ENCODE results near the gene SDK2.
"Not testable (repeated sequence)": the region's sequence is repeated elsewhere in the genome, so short reads cannot be mapped to it uniquely, and the experiment has no call there.

The SDK2 gene

DNA sequence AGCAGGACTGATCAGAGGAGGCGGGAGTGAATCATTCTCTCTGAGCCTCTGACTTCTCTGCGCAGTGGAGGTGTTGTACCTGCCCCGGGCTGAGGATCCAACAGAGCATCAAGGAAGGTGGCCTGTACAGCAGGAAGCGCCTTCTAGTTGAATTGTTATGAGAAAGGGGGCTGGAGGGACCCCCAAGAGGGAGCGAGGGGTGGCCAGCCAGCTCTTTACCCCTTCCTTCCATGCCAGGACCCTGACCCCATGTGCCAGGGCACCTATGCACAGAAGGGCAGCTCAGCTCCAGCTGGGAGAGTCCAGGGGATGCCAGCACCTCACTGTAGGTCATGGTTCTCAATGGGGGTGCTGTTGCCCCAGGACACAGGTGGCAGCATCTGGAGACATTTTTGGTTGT is 149.3 kb downstream of the SDK2 start:
- in situ Hi-C loops (cut with HindIII; ENCODE audit: low sequenced_read_pairs) = no loop called here

DNA sequence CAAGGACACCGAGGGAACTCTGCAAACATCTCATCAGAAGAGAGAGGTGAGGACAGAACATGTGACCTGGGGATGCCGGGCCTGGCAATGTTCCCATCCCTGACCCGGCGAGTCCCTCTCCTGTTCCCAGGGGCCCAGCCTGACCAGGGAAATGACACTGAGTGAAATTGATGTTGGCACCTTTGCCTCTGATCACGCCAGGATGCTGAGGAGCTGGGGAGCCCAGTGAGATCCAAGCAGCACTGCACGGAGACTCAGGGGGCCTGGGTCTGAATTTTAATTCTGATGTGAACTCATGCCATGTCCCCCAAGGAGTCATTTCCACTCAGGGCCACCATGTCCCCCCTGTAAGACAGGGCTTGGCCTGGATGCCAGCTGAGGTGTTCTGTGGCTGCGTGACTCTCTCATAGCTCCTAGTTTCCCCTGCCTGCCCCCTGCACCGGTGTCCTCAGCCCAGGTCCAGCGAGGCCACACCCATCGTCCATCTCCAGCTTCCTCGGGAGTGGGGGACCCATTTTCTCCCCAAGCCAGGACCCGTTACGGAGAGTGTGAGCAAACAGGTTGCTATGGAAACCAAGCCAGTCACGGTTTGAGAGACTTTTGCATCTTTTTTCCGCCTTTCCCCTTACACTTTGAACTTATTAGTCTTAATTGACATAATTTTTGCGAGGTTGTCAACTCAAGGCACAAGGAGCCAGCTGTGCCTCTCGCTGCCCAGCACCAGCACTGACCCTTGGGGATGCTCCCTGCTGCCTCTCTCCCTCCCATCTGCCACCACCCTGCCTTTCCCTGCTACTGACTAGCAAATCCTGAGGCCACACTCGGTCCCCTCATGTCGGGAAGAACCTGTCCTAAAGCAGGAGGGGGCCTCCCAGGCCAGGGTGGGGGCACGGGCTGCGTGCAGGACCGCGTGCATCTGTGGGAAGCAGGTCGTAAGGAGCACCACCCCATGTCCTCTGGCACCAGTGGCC is 150.0 kb downstream of the SDK2 start:
- in situ Hi-C loops (cut with HindIII; ENCODE audit: low sequenced_read_pairs) = no loop called here

DNA sequence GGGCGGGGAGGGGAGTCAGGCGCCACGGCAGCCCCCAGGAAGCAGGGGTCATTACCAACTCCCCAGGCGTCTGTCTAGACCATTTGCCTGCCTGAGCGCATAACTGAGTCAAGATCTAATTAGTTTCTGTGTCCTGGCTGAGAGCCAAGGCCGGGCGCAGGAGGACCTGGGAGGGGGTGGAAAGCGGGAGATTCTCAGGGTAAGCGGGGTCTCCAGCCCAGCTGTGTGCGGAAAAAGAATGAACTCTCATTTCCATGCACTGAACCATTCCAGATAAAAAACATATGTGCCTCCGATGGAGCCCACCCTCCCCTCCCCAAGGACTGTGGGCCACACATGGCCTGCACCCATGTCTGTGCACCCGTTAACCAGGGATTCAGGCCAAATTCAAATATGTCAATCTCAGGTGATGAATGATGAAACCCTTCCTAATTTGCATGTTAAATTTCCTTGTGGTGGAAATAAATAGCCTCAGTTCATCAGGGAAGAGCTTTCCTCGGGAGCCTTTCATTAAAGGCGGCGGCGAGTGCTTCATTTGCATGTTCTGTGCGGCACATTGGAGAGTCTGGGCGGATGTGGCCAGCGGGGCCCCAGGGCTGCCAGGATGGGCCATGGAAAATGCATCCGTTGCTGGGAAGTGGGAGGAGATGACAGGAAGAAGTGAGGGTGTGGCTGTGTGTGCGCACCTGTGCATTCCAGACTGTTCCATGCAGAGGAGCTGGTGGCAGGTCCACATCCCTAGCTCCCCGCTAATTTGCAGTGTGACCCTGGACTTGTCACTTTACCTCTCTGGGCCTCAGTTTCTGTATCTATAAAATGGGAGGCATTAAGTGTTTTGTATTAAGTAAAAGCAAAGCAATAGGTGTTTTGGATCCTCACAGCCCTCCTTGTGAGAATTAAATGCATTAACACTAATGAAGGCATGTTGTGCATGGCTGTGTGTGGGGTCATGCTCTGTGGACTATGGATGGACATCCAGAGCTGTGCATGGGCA is 151.1 kb downstream of the SDK2 start:
- in situ Hi-C loops (cut with HindIII; ENCODE audit: low sequenced_read_pairs) = no loop called here

DNA sequence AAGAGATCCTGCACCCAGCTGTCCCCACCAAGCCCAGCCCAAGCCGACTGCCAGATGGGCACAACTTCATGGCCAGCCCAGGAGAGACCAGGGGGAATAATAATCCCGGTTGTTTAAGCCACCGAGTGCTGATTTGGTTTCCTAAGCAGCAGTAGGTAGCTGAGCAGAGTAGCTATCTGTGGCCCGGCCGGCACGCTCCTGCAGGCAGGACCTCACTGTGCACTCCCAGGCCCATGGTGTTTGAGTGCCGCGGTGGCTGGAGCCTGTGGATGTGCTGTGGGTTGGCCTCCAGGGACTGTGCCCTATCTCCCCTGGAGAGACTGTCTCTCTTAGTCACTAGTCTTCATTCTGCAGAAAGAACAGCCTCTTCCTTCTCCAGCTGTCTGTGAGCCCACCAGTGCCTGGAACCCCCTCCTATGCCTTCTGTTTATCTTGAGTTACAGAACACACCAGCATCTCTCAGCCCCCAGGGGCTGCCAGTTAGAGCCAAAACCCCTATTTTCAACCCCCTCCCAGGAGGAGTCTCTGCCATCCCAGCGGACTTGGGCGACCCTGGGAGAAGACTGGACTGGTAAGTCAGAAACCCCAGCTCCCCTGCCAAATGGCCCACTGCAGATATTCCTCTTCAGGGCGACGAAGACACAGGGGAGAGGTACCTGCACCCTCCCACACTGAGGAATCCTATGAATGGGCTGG is 152.0 kb downstream of the SDK2 start:
- in situ Hi-C loops (cut with HindIII; ENCODE audit: low sequenced_read_pairs) = no loop called here

DNA sequence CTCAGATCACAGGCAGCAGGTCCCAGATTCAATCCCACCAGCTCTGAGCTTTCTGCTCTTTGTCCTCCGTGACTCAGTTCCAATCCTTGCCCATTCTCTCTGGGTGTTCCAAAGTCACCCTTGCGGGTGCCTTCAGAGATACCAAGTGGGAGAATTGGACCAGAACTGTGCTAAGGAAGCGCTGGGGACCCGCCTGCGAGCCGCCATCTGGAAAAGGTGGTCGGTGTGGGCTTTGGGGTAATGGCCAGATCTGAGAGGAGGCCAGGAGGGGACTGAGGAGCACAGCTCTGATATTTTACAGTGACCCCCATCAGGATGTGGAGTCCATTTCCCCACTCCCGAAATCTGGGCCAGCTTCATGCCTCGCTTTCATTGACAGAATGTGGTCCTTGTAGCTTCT is 152.6 kb downstream of the SDK2 start:
- in situ Hi-C loops (cut with HindIII; ENCODE audit: low sequenced_read_pairs) = no loop called here

DNA sequence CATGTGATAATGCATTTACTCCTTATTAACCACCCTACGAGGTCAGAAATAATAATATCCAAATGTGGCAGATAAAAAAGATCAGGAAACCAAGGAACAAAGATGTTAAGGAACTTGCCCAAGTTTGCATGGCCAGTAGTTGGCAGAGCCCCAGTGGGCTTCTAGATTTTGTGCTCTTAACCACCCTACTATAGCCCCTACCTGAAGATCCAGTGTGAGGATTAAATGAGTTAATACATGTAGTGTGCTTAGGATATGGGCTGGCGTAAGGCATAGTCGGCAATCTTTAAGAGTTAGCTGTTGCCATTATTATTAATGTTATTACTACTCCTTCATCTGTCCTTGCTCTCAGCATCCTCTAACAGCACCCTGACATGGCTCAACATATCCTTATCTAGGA is 153.4 kb downstream of the SDK2 start:
- in situ Hi-C loops (cut with HindIII; ENCODE audit: low sequenced_read_pairs) = no loop called here

DNA sequence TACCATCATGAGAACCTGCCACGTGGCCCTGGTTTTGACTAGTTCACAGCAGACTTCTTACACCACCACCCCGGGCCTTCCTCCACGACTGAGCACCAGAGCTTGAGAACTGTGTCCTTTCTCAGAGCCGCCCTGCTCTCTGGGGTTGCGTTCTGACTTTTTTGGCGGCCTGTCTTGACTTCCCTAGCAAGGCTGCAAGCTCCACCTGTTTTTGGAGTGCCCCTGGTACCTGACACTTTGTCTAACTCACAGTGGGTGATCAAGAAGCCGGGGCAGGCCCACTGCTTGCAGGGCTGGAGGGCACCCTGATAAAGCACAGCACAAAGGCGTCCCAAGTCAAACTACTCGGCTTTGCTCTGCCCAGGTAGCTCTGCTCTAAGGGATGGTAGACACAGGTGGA is 154.3 kb downstream of the SDK2 start:
- in situ Hi-C loops (cut with HindIII; ENCODE audit: low sequenced_read_pairs) = no loop called here

DNA sequence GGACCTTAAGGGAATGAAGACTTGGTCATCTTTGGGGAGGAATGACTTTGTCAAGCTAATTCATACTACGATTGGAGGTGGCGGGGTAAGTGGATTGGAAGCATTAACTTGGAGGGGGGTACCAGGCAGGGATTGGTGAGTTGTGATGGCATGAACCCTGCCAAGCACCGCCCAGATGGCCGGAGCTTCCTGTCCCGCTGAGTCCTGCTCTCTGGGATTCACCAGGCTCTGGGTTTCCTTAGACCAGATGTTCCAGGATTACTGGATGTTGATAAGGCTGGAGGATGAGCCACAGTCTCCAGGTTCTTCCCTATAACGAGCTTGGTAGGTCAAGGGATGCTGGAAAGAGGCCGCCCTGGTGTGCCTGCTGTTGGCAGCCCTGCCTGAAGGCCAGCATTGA is 154.9 kb downstream of the SDK2 start:
- in situ Hi-C loops (cut with HindIII; ENCODE audit: low sequenced_read_pairs) = no loop called here

DNA sequence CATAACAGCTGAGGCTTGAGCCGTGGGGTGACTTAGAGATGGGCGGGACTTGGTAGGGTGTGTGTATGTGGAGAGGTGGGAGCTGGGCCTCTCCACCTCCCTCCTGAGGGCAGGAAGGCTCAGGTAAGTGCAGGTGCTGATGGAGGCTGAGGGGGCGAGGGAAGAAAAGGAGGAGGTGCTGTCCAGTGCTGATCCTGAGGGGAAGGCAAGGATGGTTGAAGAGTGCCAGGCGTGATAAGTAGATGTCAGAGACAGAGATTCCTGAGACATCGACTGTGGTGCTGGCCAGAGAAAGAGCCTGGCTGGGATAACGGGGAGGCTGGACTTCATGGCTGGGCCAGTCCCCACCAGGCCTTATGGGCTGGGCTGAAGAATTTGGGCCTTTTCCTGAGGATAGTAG is 159.1 kb downstream of the SDK2 start:
- in situ Hi-C loops (cut with HindIII; ENCODE audit: low sequenced_read_pairs) = no loop called here

DNA sequence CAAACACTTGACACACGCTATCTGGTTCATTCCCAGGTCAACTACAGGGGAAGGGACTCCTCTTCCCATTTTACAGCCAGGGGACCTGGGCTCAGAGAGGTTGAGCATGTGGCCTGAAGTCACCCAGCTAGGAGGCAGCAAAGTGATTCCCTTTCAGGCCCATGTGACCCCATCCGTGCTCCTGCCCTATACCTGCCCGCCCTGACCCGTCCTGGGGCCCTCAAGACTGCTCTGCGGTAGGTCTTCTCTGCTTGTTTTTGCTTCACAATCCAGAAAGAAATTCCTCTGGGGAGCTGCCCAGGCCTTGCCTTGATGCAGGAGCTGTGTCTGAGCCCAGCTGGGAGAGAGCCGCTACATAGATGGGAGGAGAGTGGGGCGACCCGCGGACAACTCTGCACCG is 161.4 kb downstream of the SDK2 start:
- in situ Hi-C loops (cut with HindIII; ENCODE audit: low sequenced_read_pairs) = no loop called here

DNA sequence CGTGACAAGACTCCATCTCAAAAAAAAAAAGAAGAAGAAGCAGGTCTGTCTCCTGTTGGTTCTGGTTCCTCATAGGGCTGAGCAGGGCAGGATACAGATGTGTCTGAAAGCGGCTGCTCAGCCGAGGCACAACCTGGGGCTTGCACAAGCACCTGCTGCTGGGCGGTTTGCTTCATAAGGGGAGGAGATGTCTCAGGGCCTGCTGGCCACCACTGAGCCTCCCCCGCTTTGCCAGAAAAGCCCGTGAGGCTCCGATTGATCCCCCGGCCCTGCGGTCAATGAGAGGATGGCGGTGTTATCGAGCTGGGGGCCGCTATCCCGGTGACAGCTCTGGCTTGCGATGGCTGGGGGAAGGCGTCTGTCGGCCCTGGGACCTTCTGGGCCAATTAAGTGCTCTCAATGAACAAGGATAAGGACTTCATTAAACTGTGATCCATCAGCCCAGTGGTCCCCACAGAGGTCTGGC is 162.0 kb downstream of the SDK2 start:
- in situ Hi-C loops (cut with HindIII; ENCODE audit: low sequenced_read_pairs) = no loop called here

DNA sequence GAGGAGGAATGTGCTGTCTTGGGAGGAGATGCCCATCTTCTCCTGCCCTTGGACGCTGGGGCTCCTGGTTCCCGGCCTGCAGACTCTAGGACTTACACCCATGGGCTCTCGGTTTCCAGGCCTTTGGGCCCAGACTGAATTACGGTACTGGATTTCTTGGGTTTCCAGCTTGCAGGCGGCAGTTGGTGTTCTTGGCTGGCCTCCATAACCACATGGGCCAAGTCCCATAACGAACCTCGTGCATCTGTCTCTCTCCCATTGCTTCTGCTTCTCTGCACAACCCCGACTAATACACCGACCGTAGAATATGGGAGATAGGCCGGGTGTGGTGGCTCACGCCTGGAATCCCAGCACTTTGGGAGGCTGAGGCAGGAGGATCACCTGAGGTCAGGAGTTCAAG is 162.6 kb downstream of the SDK2 start:
- in situ Hi-C loops (cut with HindIII; ENCODE audit: low sequenced_read_pairs) = no loop called here

DNA sequence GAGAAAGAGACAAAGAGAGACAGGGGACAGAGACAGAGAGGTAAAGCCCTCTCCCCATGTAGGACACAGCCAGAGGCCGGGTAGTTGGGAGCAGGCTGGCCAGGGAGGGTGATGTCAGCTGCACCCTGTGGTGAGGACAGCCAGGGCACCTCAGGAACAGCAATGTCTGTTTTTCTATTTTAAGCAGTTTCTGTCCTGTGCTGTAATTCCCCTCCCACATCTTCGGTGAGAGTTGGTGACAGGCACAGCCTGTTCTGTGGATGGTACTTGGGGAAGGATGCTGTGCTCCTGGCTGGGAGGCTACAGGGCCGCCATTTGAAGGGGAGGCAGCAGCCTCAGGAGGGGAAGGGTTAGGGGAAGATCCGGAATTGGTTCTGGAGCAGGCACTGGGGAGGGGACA is 163.5 kb downstream of the SDK2 start:
- in situ Hi-C loops (cut with HindIII; ENCODE audit: low sequenced_read_pairs) = no loop called here

DNA sequence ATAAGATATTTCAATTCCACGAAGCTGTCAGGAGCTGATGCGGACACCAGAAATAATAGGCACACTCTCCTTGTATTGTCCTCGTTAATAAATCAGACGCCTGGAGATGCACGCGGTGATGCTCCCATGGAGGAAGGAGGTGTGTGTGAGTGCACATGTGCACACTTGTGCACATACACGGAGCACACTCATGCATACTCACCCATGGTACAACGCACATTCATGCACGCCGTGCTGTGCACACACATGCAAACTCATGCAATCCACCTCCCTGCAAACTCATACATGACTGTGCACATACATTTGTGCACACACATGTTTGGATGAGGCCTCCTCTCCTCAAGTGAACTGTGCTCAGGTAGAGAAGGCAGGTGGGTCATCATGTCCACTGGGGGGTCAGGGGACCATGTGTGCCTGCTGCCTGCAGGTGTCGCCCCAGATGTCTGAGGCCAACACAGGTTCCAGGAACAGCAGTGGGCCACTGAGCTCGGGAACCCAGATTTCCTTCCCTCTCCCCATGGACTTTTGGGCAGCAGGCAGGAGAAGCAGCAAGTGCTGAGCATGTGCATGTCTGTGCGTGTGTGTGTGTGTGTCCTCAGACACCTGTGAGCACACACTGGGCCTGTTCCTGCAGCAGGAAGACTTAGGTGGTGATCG is 165.3 kb downstream of the SDK2 start:
- in situ Hi-C loops (cut with HindIII; ENCODE audit: low sequenced_read_pairs) = no loop called here

DNA sequence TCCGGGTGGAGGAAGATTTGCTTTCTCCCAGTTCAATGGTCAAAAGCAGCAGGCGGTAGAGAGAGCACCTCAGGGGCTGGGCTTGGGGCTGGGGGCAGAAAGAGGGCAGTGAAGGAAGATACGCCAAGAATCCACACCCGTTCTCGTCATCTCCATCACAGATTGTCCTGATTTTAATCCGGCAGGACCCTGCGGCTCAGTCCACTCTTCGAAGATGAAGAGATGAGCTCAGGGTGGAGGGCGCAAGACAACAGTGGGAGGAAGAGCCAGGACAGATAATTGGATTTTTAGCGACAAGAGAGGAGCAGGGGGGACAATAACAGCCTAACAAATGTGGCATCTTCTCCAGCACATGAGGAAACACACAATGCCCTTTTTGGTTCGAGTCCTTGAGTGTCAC is 165.9 kb downstream of the SDK2 start:
- in situ Hi-C loops (cut with HindIII; ENCODE audit: low sequenced_read_pairs) = no loop called here

DNA sequence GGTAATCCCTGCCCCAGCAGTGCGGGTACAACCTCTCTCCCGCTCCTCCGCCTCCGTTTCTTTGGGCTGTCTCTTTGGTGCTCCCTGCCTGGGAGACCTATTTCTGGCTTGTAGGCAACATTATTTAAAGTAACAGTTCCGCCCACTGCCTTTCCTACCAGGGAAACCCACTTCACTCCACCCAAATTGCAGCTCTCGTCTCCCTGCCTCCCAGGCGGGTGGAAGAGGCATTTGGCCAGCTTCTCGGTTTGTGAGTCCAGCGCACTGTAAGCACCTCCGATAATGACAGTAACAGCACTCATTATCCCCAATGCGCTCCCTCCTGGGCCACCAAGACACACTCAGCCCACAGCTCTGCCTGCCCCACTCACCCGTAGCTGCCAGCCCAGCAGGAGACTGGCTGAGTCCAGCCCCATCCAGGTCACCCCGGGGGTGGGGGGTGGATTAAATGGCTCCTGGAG is 167.3 kb downstream of the SDK2 start:
- in situ Hi-C loops (cut with HindIII; ENCODE audit: low sequenced_read_pairs) = no loop called here

DNA sequence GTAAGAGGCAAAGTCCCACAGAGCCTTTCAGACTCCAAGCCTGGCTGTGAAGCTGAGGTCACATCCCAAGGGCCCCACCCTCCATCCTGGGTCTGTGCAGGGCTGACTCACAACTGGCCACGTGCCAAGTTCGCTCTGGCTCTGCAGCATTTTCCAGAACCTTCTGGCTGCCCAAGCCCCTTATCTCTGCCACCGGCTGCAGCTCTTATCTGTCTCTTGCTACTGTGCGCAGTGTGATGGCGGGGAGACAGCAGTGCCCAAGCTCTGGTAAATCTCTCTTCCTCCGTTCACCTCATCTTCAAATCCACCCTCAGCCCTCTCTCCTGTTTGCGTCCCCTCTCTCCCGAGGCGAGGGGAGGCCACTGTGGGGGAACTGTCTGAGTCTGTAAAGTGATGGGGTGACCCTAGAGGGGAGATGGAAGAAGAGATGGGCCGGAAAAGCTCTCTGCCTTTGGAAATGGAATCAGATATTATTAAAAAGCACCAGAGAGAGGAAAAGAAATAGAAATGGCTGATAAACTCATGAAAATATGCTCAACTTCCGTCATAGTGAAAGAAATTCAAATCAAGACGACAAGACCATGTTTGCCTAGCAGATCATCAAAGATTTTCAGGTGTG is 169.8 kb downstream of the SDK2 start:
- in situ Hi-C loops (cut with HindIII; ENCODE audit: low sequenced_read_pairs) = no loop called here

DNA sequence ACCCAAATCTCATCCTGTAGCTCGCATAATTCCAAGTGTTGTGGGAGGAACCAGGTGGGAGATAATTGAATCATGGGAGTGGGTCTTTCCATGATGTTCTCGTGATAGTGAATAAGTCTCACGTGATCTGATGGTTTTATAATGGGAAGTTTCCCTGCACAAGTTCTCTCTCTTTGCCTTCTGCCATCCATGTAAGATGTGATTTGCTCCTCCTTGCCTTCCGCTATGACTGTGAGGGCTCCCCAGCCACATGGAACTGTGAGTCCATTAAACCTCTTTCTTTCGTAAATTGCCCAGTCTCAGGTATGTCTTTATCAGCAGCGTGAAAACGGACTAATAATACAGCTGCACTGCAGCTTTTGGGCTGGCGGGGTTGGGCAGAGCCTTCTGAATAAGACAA is 171.5 kb downstream of the SDK2 start:
- in situ Hi-C loops (cut with HindIII; ENCODE audit: low sequenced_read_pairs) = not testable (repeated sequence)

DNA sequence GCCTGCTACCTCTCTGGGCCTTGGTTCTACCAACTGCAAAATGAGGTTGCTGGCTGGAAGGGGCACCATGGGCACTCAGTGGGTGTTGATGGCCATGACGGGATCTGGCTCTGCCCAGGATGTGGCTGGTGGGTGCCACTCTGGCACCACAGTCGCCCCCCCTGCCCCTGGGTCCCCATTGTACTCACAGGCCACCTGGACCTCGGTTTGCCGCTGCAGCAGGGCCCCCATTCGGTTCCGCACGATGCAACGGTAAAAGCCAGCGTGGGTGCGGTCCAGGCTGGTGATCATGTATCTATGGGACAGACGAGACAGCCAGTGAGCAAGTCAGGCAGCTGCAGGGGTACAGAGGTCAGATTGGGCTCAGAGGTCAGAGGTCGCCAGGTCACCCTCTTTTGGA is 172.3 kb downstream of the SDK2 start:
- in situ Hi-C loops (cut with HindIII; ENCODE audit: low sequenced_read_pairs) = no loop called here

DNA sequence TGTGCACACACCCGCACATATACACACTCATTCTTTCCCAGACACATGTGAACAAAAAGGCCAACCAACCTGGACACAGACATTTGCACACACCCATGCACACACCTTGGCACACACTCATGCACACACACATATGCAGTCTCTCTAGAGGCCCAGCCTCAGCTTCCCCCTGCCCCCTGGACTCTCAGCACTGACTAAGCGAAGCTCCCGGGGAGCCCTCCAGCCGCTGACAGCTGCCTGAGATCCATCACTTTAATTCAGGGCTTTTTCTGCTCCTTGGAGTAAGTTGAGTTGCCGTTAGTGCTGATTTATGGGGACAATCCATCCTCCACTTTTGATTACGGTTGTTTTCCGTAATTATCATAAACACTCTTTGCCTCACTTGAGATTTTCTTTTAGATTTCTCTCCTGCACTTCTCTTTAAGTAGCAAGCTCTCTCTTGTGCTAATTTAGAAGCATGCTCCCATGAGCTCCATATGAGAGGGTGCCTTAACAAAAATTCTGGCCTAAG is 173.9 kb downstream of the SDK2 start:
- in situ Hi-C loops (cut with HindIII; ENCODE audit: low sequenced_read_pairs) = no loop called here
